ENCODE results near the gene COX6B1.

- TF ChIP-seq KLF7 (tag by site-specific recombination; IDR thresholded peaks at IDR 0.05; ENCODE audit: borderline replicate concordance): no peak
- TF ChIP-seq ZNF221 (tag by site-specific recombination; IDR thresholded peaks at IDR 0.05; ENCODE audit: borderline replicate concordance): no peak
- TF ChIP-seq, protein P1, sequence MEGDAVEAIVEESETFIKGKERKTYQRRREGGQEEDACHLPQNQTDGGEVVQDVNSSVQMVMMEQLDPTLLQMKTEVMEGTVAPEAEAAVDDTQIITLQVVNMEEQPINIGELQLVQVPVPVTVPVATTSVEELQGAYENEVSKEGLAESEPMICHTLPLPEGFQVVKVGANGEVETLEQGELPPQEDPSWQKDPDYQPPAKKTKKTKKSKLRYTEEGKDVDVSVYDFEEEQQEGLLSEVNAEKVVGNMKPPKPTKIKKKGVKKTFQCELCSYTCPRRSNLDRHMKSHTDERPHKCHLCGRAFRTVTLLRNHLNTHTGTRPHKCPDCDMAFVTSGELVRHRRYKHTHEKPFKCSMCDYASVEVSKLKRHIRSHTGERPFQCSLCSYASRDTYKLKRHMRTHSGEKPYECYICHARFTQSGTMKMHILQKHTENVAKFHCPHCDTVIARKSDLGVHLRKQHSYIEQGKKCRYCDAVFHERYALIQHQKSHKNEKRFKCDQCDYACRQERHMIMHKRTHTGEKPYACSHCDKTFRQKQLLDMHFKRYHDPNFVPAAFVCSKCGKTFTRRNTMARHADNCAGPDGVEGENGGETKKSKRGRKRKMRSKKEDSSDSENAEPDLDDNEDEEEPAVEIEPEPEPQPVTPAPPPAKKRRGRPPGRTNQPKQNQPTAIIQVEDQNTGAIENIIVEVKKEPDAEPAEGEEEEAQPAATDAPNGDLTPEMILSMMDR (tag by site-specific recombination; IDR thresholded peaks at IDR 0.05): no peak
- no peak for TF ChIP-seq HOXA7 (CRISPR knock-in tag; IDR thresholded peaks at IDR 0.05; ENCODE audit: borderline replicate concordance)
- no peak for TF ChIP-seq ZNF555 (tag by site-specific recombination; conservative IDR thresholded peaks at IDR 0.05)
- TF ChIP-seq TRIM28 (IDR thresholded peaks at IDR 0.05; ENCODE audit: borderline replicate concordance, low read length): no peak
- no peak for TF ChIP-seq ZNF777 (tag by site-specific recombination; IDR thresholded peaks at IDR 0.05; ENCODE audit: borderline replicate concordance)
- TF ChIP-seq, protein P2, sequence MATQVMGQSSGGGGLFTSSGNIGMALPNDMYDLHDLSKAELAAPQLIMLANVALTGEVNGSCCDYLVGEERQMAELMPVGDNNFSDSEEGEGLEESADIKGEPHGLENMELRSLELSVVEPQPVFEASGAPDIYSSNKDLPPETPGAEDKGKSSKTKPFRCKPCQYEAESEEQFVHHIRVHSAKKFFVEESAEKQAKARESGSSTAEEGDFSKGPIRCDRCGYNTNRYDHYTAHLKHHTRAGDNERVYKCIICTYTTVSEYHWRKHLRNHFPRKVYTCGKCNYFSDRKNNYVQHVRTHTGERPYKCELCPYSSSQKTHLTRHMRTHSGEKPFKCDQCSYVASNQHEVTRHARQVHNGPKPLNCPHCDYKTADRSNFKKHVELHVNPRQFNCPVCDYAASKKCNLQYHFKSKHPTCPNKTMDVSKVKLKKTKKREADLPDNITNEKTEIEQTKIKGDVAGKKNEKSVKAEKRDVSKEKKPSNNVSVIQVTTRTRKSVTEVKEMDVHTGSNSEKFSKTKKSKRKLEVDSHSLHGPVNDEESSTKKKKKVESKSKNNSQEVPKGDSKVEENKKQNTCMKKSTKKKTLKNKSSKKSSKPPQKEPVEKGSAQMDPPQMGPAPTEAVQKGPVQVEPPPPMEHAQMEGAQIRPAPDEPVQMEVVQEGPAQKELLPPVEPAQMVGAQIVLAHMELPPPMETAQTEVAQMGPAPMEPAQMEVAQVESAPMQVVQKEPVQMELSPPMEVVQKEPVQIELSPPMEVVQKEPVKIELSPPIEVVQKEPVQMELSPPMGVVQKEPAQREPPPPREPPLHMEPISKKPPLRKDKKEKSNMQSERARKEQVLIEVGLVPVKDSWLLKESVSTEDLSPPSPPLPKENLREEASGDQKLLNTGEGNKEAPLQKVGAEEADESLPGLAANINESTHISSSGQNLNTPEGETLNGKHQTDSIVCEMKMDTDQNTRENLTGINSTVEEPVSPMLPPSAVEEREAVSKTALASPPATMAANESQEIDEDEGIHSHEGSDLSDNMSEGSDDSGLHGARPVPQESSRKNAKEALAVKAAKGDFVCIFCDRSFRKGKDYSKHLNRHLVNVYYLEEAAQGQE (tag by site-specific recombination; IDR thresholded peaks at IDR 0.05): no peak
- TF ChIP-seq SP2 (tag by site-specific recombination; IDR thresholded peaks at IDR 0.05): no peak
- TF ChIP-seq, protein P3, sequence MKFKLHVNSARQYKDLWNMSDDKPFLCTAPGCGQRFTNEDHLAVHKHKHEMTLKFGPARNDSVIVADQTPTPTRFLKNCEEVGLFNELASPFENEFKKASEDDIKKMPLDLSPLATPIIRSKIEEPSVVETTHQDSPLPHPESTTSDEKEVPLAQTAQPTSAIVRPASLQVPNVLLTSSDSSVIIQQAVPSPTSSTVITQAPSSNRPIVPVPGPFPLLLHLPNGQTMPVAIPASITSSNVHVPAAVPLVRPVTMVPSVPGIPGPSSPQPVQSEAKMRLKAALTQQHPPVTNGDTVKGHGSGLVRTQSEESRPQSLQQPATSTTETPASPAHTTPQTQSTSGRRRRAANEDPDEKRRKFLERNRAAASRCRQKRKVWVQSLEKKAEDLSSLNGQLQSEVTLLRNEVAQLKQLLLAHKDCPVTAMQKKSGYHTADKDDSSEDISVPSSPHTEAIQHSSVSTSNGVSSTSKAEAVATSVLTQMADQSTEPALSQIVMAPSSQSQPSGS (tag by site-specific recombination; IDR thresholded peaks at IDR 0.05; ENCODE audit: low read depth): no peak
- no peak for TF ChIP-seq ZNF292 (tag by site-specific recombination; IDR thresholded peaks at IDR 0.05; ENCODE audit: borderline replicate concordance, low read depth)
- TF ChIP-seq, protein P4, sequence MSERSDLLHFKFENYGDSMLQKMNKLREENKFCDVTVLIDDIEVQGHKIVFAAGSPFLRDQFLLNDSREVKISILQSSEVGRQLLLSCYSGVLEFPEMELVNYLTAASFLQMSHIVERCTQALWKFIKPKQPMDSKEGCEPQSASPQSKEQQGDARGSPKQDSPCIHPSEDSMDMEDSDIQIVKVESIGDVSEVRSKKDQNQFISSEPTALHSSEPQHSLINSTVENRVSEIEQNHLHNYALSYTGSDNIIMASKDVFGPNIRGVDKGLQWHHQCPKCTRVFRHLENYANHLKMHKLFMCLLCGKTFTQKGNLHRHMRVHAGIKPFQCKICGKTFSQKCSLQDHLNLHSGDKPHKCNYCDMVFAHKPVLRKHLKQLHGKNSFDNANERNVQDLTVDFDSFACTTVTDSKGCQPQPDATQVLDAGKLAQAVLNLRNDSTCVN (tag by site-specific recombination; optimal IDR thresholded peaks at IDR 0.05): no peak
- TF ChIP-seq, protein P5, sequence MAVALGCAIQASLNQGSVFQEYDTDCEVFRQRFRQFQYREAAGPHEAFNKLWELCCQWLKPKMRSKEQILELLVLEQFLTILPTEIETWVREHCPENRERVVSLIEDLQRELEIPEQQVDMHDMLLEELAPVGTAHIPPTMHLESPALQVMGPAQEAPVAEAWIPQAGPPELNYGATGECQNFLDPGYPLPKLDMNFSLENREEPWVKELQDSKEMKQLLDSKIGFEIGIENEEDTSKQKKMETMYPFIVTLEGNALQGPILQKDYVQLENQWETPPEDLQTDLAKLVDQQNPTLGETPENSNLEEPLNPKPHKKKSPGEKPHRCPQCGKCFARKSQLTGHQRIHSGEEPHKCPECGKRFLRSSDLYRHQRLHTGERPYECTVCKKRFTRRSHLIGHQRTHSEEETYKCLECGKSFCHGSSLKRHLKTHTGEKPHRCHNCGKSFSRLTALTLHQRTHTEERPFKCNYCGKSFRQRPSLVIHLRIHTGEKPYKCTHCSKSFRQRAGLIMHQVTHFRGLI (tag by site-specific recombination; IDR thresholded peaks at IDR 0.05): no peak
- no peak for TF ChIP-seq ZBTB8A (tag by site-specific recombination; IDR thresholded peaks at IDR 0.05)
Measured at GRCh38 chr19:35633727-35634440, 14.2 kb upstream of the COX6B1 start.

Data from HEK293 (cell line).